GM19240 (cell line): Measurements from ENCODE around the gene FMNL2.

Source experiments
- DNase-seq: peaks from one replicate; pipeline ENCODE4 v3.0.0; 2011; ENCODE audit warnings: low spot score; ENCODE audit not compliant: insufficient read length

Gene FMNL2

GRCh38 chr2:152446213-152446612 lies 111.2 kb downstream of the FMNL2 start:
- DNase-seq = no peak

GRCh38 chr2:152447897-152448296 lies 112.9 kb downstream of the FMNL2 start:
- no peak for DNase-seq

- no peak for DNase-seq
Observed at GRCh38 chr2:152448606-152449005, 113.6 kb downstream of the FMNL2 start.

- DNase-seq = no peak
Observed at GRCh38 chr2:152449578-152449977, 114.6 kb downstream of the FMNL2 start.

GRCh38 chr2:152450176-152450575 lies 115.2 kb downstream of the FMNL2 start:
- DNase-seq = no peak

GRCh38 chr2:152452256-152452973 lies 117.4 kb downstream of the FMNL2 start:
- no peak for DNase-seq

GRCh38 chr2:152453129-152453911 lies 118.3 kb downstream of the FMNL2 start:
- DNase-seq = no peak

GRCh38 chr2:152454371-152454770 lies 119.4 kb downstream of the FMNL2 start:
- DNase-seq = no peak

- no peak for DNase-seq
Observed at GRCh38 chr2:152454960-152455359, 120.0 kb downstream of the FMNL2 start.

GRCh38 chr2:152455738-152456137 lies 120.8 kb downstream of the FMNL2 start:
- DNase-seq = no peak

GRCh38 chr2:152456262-152456661 lies 121.3 kb downstream of the FMNL2 start:
- DNase-seq = no peak

GRCh38 chr2:152458441-152458940 lies 123.5 kb downstream of the FMNL2 start:
- no peak for DNase-seq

- no peak for DNase-seq
Observed at GRCh38 chr2:152459091-152459490, 124.1 kb downstream of the FMNL2 start.

- no peak for DNase-seq
Observed at GRCh38 chr2:152460567-152460966, 125.6 kb downstream of the FMNL2 start.

- DNase-seq = no peak
Observed at GRCh38 chr2:152462120-152462519, 127.1 kb downstream of the FMNL2 start.

GRCh38 chr2:152462779-152463178 lies 127.8 kb downstream of the FMNL2 start:
- DNase-seq = no peak

- no peak for DNase-seq
Observed at GRCh38 chr2:152464851-152465470, 130.0 kb downstream of the FMNL2 start.

- no peak for DNase-seq
Observed at GRCh38 chr2:152465541-152465940, 130.6 kb downstream of the FMNL2 start.

GRCh38 chr2:152466041-152466440 lies 131.1 kb downstream of the FMNL2 start:
- DNase-seq = no peak

GRCh38 chr2:152466980-152467676 lies 132.2 kb downstream of the FMNL2 start:
- peak; percentile 36 for DNase-seq

- DNase-seq = no peak
Observed at GRCh38 chr2:152467677-152468410, 132.9 kb downstream of the FMNL2 start.
